Measurements from ENCODE around the gene MYH7.

DNA sequence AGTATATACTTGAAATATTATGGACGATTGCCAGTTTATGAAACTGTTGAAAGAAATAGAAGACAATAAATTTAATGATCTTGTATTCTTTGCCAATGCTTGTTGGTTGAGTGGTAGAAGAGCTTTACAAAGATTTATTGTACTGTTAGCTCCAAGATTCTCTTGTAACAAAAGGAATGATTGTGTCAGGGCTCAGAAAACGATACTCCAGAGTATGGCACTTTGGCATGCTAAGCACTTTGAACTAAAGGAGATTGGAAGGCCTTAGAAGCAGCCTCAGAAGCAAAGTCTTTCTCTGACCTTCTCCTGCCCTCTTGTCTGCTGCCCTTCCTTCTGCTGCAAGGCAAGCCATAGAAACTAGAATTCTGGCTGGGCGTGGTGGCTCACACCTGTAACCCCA, 29.8 kb upstream of the MYH7 start:
- TF ChIP-seq, protein P1, sequence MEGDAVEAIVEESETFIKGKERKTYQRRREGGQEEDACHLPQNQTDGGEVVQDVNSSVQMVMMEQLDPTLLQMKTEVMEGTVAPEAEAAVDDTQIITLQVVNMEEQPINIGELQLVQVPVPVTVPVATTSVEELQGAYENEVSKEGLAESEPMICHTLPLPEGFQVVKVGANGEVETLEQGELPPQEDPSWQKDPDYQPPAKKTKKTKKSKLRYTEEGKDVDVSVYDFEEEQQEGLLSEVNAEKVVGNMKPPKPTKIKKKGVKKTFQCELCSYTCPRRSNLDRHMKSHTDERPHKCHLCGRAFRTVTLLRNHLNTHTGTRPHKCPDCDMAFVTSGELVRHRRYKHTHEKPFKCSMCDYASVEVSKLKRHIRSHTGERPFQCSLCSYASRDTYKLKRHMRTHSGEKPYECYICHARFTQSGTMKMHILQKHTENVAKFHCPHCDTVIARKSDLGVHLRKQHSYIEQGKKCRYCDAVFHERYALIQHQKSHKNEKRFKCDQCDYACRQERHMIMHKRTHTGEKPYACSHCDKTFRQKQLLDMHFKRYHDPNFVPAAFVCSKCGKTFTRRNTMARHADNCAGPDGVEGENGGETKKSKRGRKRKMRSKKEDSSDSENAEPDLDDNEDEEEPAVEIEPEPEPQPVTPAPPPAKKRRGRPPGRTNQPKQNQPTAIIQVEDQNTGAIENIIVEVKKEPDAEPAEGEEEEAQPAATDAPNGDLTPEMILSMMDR (IDR thresholded peaks at IDR 0.05): no peak
- TF ChIP-seq POLR2A (IDR thresholded peaks at IDR 0.05): no peak
